ENCODE data around the gene DUSP1.

DUSP1 gene

GRCh38 chr5:172743112-172743959 lies 27.7 kb downstream of the DUSP1 start:
- no peak for DNase-seq (ENCODE audit: low read depth in 2 of 2)

- DNase-seq (ENCODE audit: low read depth in 2 of 2), result no peak
These were observed 29.8 kb downstream of the DUSP1 start for GRCh38 chr5:172741206-172741582.

GRCh38 chr5:172740428-172741205 lies 30.4 kb downstream of the DUSP1 start:
- no peak for DNase-seq (ENCODE audit: low read depth in 2 of 2)

- DNase-seq (ENCODE audit: low read depth in 2 of 2), result no peak
These were observed 31.6 kb downstream of the DUSP1 start for GRCh38 chr5:172739375-172739774.

GRCh38 chr5:172736508-172737135 lies 34.4 kb downstream of the DUSP1 start:
- DNase-seq (ENCODE audit: low read depth in 2 of 2), result no peak

GRCh38 chr5:172735141-172735831 lies 35.7 kb downstream of the DUSP1 start:
- DNase-seq (ENCODE audit: low read depth in 2 of 2), result no peak

GRCh38 chr5:172733974-172734346 lies 37.0 kb downstream of the DUSP1 start:
- no peak for DNase-seq (ENCODE audit: low read depth in 2 of 2)

- no peak for DNase-seq (ENCODE audit: low read depth in 2 of 2)
These were observed 37.6 kb downstream of the DUSP1 start for GRCh38 chr5:172733131-172733973.

GRCh38 chr5:172732201-172732865 lies 38.7 kb downstream of the DUSP1 start:
- no peak for DNase-seq (ENCODE audit: low read depth in 2 of 2)

GRCh38 chr5:172731680-172732074 lies 39.3 kb downstream of the DUSP1 start:
- DNase-seq (ENCODE audit: low read depth in 2 of 2), result no peak

- no peak for DNase-seq (ENCODE audit: low read depth in 2 of 2)
These were observed 39.9 kb downstream of the DUSP1 start for GRCh38 chr5:172730981-172731679.

- no peak for DNase-seq (ENCODE audit: low read depth in 2 of 2)
These were observed 40.8 kb downstream of the DUSP1 start for GRCh38 chr5:172730222-172730621.

- no peak for DNase-seq (ENCODE audit: low read depth in 2 of 2)
These were observed 41.4 kb downstream of the DUSP1 start for GRCh38 chr5:172729588-172729987.

- DNase-seq (ENCODE audit: low read depth in 2 of 2), result no peak
These were observed 42.3 kb downstream of the DUSP1 start for GRCh38 chr5:172728481-172729241.

- no peak for DNase-seq (ENCODE audit: low read depth in 2 of 2)
These were observed 43.4 kb downstream of the DUSP1 start for GRCh38 chr5:172727551-172727950.

GRCh38 chr5:172726966-172727365 lies 44.0 kb downstream of the DUSP1 start:
- no peak for DNase-seq (ENCODE audit: low read depth in 2 of 2)

GRCh38 chr5:172725785-172726184 lies 45.2 kb downstream of the DUSP1 start:
- no peak for DNase-seq (ENCODE audit: low read depth in 2 of 2)

GRCh38 chr5:172725273-172725672 lies 45.7 kb downstream of the DUSP1 start:
- DNase-seq (ENCODE audit: low read depth in 2 of 2), result no peak
